Liver (tissue), 9 donors: ENCODE measurements around the gene AHSG. TPM values are rescaled to one million over a fixed set of nuclear protein-coding genes. Genes with fewer than 3 reads are reported as not detected.

Experiments
- DNase-seq: peaks from one replicate; pipeline ENCODE4 v3.0.0-alpha.2; 2017; ENCODE audit warnings: low spot score
- H3K27ac ChIP-seq, 2 donors: one replicate each; pipeline ENCODE4 v1.7.0; 2013; ENCODE audit warnings: inconsistent platforms in 2 of 2, low read length in 2 of 2, control low read depth in 1 of 2, low read depth in 1 of 2, mild to moderate bottlenecking in 1 of 2
- H3K27me3 ChIP-seq, 4 donors: one replicate each; pipeline versions ENCODE4 v1.6.1 to v1.7.0; 2013; ENCODE audit warnings: low read length in 3 of 4, inconsistent platforms in 1 of 4, mild to moderate bottlenecking in 1 of 4, moderate library complexity in 1 of 4; ENCODE audit not compliant: control insufficient read depth in 4 of 4, insufficient read depth in 4 of 4
- H3K36me3 ChIP-seq, 4 donors: one replicate each; pipeline versions ENCODE4 v1.6.1 to v1.7.0; 2013; ENCODE audit warnings: low read length in 3 of 4, mild to moderate bottlenecking in 3 of 4, low read depth in 1 of 4, moderate library complexity in 1 of 4; ENCODE audit not compliant: control insufficient read depth in 4 of 4, insufficient read depth in 3 of 4
- H3K4me1 ChIP-seq, 4 donors: one replicate each; pipeline versions ENCODE4 v1.6.1 to v1.7.0; 2013; ENCODE audit warnings: low read length in 3 of 4, mild to moderate bottlenecking in 3 of 4, moderate library complexity in 1 of 4; ENCODE audit not compliant: control insufficient read depth in 4 of 4, insufficient read depth in 4 of 4
- H3K4me3 ChIP-seq, 3 donors: one replicate each; pipeline versions ENCODE4 v1.6.1 to v1.7.0; 2013; ENCODE audit warnings: low read length in 3 of 3, control low read depth in 1 of 3, low read depth in 1 of 3, mild to moderate bottlenecking in 1 of 3
- H3K9ac ChIP-seq, 2 donors: one replicate each; pipeline ENCODE4 v1.7.0; 2013; ENCODE audit warnings: low read length in 2 of 2, mild to moderate bottlenecking in 2 of 2, moderate library complexity in 2 of 2, control low read depth in 1 of 2, low read depth in 1 of 2
- H3K9me3 ChIP-seq, 4 donors: one replicate each; pipeline versions ENCODE4 v1.6.1 to v1.7.0; 2013; ENCODE audit warnings: low read length in 3 of 4; ENCODE audit not compliant: control insufficient read depth in 4 of 4
- ATF3 ChIP-seq: IDR thresholded peaks from 2 replicates; pipeline ENCODE4 v1.6.1; 2016; ENCODE audit warnings: antibody characterized with exemption
- FOXA1 ChIP-seq: IDR thresholded peaks from 2 replicates; pipeline ENCODE4 v1.6.1; 2016; ENCODE audit warnings: antibody characterized with exemption
- GABPA ChIP-seq, 2 donors: IDR thresholded peaks in 1 of 2; conservative IDR thresholded peaks in 1 of 2; 2 replicates each; pipeline ENCODE4 v1.6.1; 2016; ENCODE audit warnings: antibody characterized with exemption in 2 of 2, mild to moderate bottlenecking in 1 of 2, moderate library complexity in 1 of 2
- HNF4A ChIP-seq, 2 donors: conservative IDR thresholded peaks; 2 replicates each; pipeline ENCODE4 v1.6.1; 2016; ENCODE audit warnings: antibody characterized with exemption in 2 of 2, mild to moderate bottlenecking in 2 of 2
- HNF4G ChIP-seq: IDR thresholded peaks from 2 replicates; pipeline ENCODE4 v1.6.1; 2016; ENCODE audit warnings: antibody characterized with exemption
- JUND ChIP-seq, 2 donors: IDR thresholded peaks; 2 replicates each; pipeline ENCODE4 v1.6.1; 2016; ENCODE audit warnings: antibody characterized with exemption in 2 of 2
- NR2F2 ChIP-seq: IDR thresholded peaks from 2 replicates; pipeline ENCODE4 v1.6.1; 2016; ENCODE audit warnings: antibody characterized with exemption
- RAD21 ChIP-seq, 2 donors: IDR thresholded peaks; 2 replicates each; pipeline ENCODE4 v1.6.1; 2016; ENCODE audit warnings: antibody characterized with exemption in 2 of 2, mild to moderate bottlenecking in 2 of 2
- REST ChIP-seq: IDR thresholded peaks from 2 replicates; pipeline ENCODE4 v1.6.1; 2016; ENCODE audit warnings: antibody characterized with exemption, mild to moderate bottlenecking
- RXRA ChIP-seq, 2 donors: IDR thresholded peaks; 2 replicates each; pipeline ENCODE4 v1.6.1; 2017 to 2018; ENCODE audit warnings: antibody characterized with exemption in 2 of 2, mild to moderate bottlenecking in 1 of 2
- YY1 ChIP-seq: IDR thresholded peaks from 2 replicates; pipeline ENCODE4 v1.6.1; 2016; ENCODE audit warnings: antibody characterized with exemption, mild to moderate bottlenecking
- WGBS: extraction: QIAGEN DNeasy Blood & Tissue Kit; methylation state at CpG from one replicate; pipeline ENCODE4 v1.1.7; 2013; 5-methylcytosine and 5-hydroxymethylcytosine counted together
- polyA plus RNA-seq, 2 donors: library from polyadenylated mRNA; stranded (reverse) in 1 of 2; unstranded in 1 of 2; fragments of 200-250 nt in 1 of 2; fragments of >200 nt in 1 of 2; fragmentation: Nextera tagmentation in 1 of 2; extraction: Ambion mirVana in 1 of 2; gene quantifications; one replicate each; pipeline versions ENCODE4 v1.2.1 to v1.2.3, GENCODE V29; 2013 to 2015
- total RNA-seq, 2 donors: library from RNA; depleted of rRNA; stranded (reverse); fragments of >200 nt; gene quantifications; one replicate each; pipeline ENCODE4 v1.2.3, GENCODE V29; 2014
- TF ChIP-seq, protein P1 (sequence below): IDR thresholded peaks from 2 replicates; pipeline ENCODE4 v1.6.1; 2016; ENCODE audit warnings: antibody characterized with exemption
- TF ChIP-seq, protein P2 (sequence below): IDR thresholded peaks from 2 replicates; pipeline ENCODE4 v1.6.1; 2016; ENCODE audit warnings: antibody characterized with exemption
- donor health status: healthy.
- donor health status: healthy.
- donor health status: healthy.
- donor health status: healthy.
- donor health status: healthy.

The AHSG gene
- total and polyA plus RNA-seq, 4 donors: 965 to 4,470 (median 2,050) TPM

DNA sequence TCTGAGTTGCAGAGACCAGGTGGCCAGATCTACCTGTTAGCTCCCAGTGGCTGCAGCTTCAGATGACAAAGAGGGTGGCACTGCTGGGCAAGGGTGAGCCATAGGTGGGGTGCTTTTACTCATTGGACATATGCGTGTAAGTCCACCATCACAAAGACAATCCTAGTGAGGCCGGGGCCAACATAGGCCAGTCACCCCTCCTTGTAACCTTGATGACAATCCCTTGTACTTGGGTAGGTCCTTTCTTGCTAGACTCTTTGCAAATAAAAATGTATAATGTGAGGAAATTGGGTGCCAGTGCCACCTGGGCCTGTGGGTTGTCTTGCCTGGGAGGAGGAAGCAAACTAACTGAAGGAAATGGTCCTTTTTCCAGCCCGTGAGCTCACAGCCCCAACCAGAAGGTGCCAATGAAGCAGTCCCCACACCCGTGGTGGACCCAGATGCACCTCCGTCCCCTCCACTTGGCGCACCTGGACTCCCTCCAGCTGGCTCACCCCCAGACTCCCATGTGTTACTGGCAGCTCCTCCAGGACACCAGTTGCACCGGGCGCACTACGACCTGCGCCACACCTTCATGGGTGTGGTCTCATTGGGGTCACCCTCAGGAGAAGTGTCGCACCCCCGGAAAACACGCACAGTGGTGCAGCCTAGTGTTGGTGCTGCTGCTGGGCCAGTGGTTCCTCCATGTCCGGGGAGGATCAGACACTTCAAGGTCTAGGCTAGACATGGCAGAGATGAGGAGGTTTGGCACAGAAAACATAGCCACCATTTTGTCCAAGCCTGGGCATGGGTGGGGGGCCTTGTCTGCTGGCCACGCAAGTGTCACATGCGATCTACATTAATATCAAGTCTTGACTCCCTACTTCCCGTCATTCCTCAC, 7.6 kb downstream of the AHSG start:
- Histone ChIP-seq H3K4me1 (peaks cover 2 to 25% (median 13%) of the 10 kb centered on the region in 4 donors), H3K4me3 (no peak overlapping the region), H3K36me3 (peaks cover 0 to 22% (median 17%) of the 10 kb centered on the region in 4 donors), H3K9ac (no peak overlapping the region), H3K27me3 (no peaks in the 10 kb centered on the region), H3K9me3 (no peaks in the 10 kb centered on the region), H3K27ac (peak overlapping the region in 1 of 2 donors; percentile 4)
- no peak for TF ChIP-seq NR2F2
- peak in 1 of 2 donors; percentile 29 for TF ChIP-seq RXRA (IDR thresholded peaks at IDR 0.05)
- peak in 1 of 2 donors; percentile 13 for TF ChIP-seq HNF4A (conservative IDR thresholded peaks at IDR 0.05)
- peak; percentile 70 for DNase-seq
- 61% methylated on average over 17 of the region's 17 CpGs for WGBS

DNA sequence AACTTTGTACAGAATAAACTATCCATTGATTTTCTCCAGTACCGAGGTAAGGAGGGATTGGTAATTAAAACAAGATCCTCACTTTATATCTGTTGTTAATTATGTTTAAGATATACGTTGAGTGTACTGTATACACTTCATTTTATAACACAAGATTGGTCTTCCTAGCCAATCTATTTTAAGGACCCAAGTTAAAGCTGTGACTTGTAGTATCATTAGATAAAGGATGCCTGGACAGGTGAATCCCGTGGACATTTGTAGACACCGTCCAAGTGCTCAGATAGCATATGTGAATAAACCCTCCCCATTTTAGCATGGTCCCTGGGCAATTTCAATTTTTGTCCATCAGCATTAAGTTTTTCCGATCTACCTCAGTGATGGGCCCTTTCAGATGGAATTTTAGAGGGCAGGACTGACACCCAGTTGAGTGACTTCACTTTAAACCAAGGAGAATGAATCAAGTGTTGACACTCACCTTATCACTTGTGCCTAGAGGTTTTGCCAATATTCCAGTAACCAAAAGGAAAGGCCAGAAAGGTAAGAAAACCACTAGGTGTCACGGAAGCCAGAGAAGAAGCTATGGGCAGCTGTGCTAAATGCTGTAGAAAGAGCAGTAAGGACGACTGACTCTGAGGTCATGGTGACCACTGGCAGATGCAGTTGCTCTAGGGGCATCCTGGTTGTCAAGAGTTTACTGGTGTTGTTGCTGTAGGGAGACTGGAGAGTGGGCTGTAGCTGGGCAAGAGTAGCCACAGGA, 9.2 kb downstream of the AHSG start:
- 48% methylated on average over 7 of the region's 7 CpGs for WGBS
- no peaks in the 10 kb centered on the region for H3K27me3 ChIP-seq

More for the DNA sequence above, 9.2 kb downstream of the AHSG start:
- Histone ChIP-seq H3K9me3 (no peaks in the 10 kb centered on the region), H3K9ac (no peak overlapping the region), H3K4me1 (peaks cover 0 to 13% (median 3%) of the 10 kb centered on the region in 4 donors), H3K4me3 (no peak overlapping the region), H3K36me3 (peaks cover 0 to 22% (median 17%) of the 10 kb centered on the region in 4 donors), H3K27ac (no peak overlapping the region)
- no peak for DNase-seq
- TF ChIP-seq REST (no peak), YY1 (no peak), GABPA (IDR thresholded peaks at IDR 0.05 in 1 of 2, conservative IDR thresholded peaks at IDR 0.05 in 1 of 2) (no peak), RAD21 (IDR thresholded peaks at IDR 0.05) (no peak), NR2F2 (no peak), JUND (IDR thresholded peaks at IDR 0.05) (no peak), RXRA (IDR thresholded peaks at IDR 0.05) (no peak), HNF4G (no peak), HNF4A (conservative IDR thresholded peaks at IDR 0.05) (no peak), ATF3 (no peak), FOXA1 (no peak)
- TF ChIP-seq, protein P1, sequence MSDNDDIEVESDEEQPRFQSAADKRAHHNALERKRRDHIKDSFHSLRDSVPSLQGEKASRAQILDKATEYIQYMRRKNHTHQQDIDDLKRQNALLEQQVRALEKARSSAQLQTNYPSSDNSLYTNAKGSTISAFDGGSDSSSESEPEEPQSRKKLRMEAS: no peak
- TF ChIP-seq, protein P2, sequence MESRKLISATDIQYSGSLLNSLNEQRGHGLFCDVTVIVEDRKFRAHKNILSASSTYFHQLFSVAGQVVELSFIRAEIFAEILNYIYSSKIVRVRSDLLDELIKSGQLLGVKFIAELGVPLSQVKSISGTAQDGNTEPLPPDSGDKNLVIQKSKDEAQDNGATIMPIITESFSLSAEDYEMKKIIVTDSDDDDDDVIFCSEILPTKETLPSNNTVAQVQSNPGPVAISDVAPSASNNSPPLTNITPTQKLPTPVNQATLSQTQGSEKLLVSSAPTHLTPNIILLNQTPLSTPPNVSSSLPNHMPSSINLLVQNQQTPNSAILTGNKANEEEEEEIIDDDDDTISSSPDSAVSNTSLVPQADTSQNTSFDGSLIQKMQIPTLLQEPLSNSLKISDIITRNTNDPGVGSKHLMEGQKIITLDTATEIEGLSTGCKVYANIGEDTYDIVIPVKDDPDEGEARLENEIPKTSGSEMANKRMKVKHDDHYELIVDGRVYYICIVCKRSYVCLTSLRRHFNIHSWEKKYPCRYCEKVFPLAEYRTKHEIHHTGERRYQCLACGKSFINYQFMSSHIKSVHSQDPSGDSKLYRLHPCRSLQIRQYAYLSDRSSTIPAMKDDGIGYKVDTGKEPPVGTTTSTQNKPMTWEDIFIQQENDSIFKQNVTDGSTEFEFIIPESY: no peak
